Measurements from ENCODE around the gene GNAL.

Gene GNAL

DNA sequence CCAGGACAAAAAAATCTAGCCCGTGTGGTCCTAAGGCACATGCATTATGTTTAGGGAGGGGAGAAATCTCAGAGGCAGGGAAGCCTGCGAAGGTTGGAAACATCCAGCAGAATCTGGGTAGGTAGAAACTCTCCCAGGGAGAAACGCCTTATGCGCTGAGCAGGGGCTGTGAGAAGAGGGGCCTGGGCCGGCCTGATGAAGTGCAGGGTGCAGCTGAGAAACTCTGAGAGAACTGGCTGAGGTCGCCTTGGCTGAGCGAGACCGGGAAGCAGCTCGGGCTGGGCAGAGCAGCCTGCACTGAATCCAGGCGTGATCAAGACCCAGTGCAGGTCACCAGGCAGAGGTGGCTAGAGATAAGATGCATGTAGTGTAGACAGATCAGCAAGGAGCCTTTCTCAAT lies 177.3 kb downstream of the GNAL start:
- Histone ChIP-seq H4K20me1 (ENCODE audit: insufficient read depth) (no peaks in the 10 kb centered on the region), H3K4me1 (ENCODE audit: low read depth, poor library complexity, severe bottlenecking) (no peaks in the 10 kb centered on the region), H3K9ac (no peak overlapping the region), H3K4me2 (no peak overlapping the region), H3K4me3 (IDR thresholded peaks at IDR 0.05; ENCODE audit: insufficient read depth, low read depth, low read length) (no peak overlapping the region), H3K27me3 (ENCODE audit: insufficient read depth, low read depth) (no peaks in the 10 kb centered on the region), H2AFZ (ENCODE audit: low read depth) (no peak overlapping the region), H3K27ac (no peak overlapping the region), H3K79me2 (ENCODE audit: insufficient read depth, low read depth) (no peaks in the 10 kb centered on the region), H3K36me3 (ENCODE audit: insufficient read depth) (no peaks in the 10 kb centered on the region)
- TF ChIP-seq, protein P1, sequence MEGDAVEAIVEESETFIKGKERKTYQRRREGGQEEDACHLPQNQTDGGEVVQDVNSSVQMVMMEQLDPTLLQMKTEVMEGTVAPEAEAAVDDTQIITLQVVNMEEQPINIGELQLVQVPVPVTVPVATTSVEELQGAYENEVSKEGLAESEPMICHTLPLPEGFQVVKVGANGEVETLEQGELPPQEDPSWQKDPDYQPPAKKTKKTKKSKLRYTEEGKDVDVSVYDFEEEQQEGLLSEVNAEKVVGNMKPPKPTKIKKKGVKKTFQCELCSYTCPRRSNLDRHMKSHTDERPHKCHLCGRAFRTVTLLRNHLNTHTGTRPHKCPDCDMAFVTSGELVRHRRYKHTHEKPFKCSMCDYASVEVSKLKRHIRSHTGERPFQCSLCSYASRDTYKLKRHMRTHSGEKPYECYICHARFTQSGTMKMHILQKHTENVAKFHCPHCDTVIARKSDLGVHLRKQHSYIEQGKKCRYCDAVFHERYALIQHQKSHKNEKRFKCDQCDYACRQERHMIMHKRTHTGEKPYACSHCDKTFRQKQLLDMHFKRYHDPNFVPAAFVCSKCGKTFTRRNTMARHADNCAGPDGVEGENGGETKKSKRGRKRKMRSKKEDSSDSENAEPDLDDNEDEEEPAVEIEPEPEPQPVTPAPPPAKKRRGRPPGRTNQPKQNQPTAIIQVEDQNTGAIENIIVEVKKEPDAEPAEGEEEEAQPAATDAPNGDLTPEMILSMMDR (conservative IDR thresholded peaks at IDR 0.05; ENCODE audit: low read depth, low read length): no peak

DNA sequence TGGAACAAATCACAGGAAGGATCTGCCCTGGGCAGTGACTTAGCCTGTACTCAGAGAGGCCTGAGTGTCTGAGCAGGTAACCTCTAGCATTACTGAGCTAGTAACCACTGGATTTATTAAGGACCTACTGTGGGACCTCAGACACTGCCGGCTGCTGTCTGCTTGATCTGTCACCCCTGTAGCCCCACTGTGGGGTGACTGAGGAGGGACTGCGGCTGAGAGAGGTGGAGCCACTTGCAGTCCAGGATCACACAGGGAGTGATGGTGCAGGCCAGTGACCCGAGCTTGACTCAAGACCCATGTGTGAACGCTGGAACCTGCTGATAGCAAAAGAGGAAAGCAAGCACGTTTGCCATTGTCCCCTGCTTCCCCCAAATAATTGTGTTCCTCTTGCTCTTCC lies 177.7 kb downstream of the GNAL start:
- H3K4me2 ChIP-seq: no peak overlapping the region
- no peak overlapping the region for H2AFZ ChIP-seq (ENCODE audit: low read depth)
- H3K4me3 ChIP-seq (IDR thresholded peaks at IDR 0.05; ENCODE audit: insufficient read depth, low read depth, low read length): no peak overlapping the region
- no peaks in the 10 kb centered on the region for H3K79me2 ChIP-seq (ENCODE audit: insufficient read depth, low read depth)
- no peak overlapping the region for H3K9ac ChIP-seq
- H3K36me3 ChIP-seq (ENCODE audit: insufficient read depth): no peaks in the 10 kb centered on the region
- H4K20me1 ChIP-seq (ENCODE audit: insufficient read depth): no peaks in the 10 kb centered on the region
- TF ChIP-seq, protein P1 (conservative IDR thresholded peaks at IDR 0.05; ENCODE audit: low read depth, low read length): no peak
- no peak overlapping the region for H3K27ac ChIP-seq
- no peaks in the 10 kb centered on the region for H3K4me1 ChIP-seq (ENCODE audit: low read depth, poor library complexity, severe bottlenecking)
- H3K27me3 ChIP-seq (ENCODE audit: insufficient read depth, low read depth): no peaks in the 10 kb centered on the region

DNA sequence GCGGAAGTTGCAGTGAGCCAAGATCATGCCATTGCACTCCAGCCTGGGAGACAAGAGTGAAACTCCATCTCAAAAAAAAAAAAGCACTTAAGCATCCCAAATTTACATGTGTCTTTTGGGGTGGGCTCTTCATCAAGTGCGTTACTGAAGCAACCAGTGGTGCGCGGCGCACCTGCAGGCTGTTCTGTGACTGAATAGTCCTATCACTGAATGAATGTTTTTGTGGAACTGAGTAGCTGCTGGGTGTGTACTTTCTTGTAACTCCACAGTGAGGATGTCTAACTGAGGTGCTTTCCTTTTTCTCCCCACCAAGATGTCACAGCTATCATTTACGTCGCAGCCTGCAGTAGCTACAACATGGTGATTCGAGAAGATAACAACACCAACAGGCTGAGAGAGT lies 179.2 kb downstream of the GNAL start:
- H3K27ac ChIP-seq: no peak overlapping the region

DNA sequence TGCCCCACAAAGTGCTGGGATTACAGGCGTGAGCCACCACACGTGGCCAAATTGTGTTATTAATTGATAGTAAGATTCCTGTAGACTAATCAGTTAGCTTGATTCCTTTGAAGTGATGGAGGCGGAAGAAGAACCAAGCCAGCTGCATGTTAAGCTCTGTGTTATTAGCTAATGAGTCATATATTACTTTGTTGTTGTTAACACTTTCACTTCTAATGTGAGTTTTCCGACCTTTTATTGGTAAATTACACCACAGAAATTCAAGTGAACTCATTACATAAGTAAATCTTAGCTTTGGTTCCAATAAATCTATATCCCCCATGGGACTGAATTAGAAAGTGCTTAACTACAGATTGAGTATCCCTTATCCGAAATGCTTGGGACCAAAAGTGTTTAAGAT lies 182.4 kb downstream of the GNAL start:
- Histone ChIP-seq H3K4me3 (IDR thresholded peaks at IDR 0.05; ENCODE audit: insufficient read depth, low read depth, low read length) (no peak overlapping the region), H3K27ac (no peak overlapping the region), H3K79me2 (ENCODE audit: insufficient read depth, low read depth) (no peaks in the 10 kb centered on the region), H2AFZ (ENCODE audit: low read depth) (no peak overlapping the region), H3K4me2 (no peak overlapping the region), H3K4me1 (ENCODE audit: low read depth, poor library complexity, severe bottlenecking) (no peaks in the 10 kb centered on the region), H3K9ac (no peak overlapping the region), H4K20me1 (ENCODE audit: insufficient read depth) (no peaks in the 10 kb centered on the region), H3K36me3 (ENCODE audit: insufficient read depth) (no peaks in the 10 kb centered on the region), H3K27me3 (ENCODE audit: insufficient read depth, low read depth) (no peaks in the 10 kb centered on the region)
- TF ChIP-seq, protein P1 (conservative IDR thresholded peaks at IDR 0.05; ENCODE audit: low read depth, low read length): no peak

More for the DNA sequence above, 179.2 kb downstream of the GNAL start:
- Histone ChIP-seq H3K36me3 (ENCODE audit: insufficient read depth) (no peaks in the 10 kb centered on the region), H3K9ac (no peak overlapping the region), H3K4me2 (no peak overlapping the region), H3K4me1 (ENCODE audit: low read depth, poor library complexity, severe bottlenecking) (no peaks in the 10 kb centered on the region), H3K4me3 (IDR thresholded peaks at IDR 0.05; ENCODE audit: insufficient read depth, low read depth, low read length) (no peak overlapping the region), H2AFZ (ENCODE audit: low read depth) (no peak overlapping the region), H3K27me3 (ENCODE audit: insufficient read depth, low read depth) (no peaks in the 10 kb centered on the region), H4K20me1 (ENCODE audit: insufficient read depth) (no peaks in the 10 kb centered on the region), H3K79me2 (ENCODE audit: insufficient read depth, low read depth) (no peaks in the 10 kb centered on the region)
- TF ChIP-seq, protein P1 (conservative IDR thresholded peaks at IDR 0.05; ENCODE audit: low read depth, low read length): no peak
